Subcutaneous abdominal adipose tissue (tissue), 5 donors: ENCODE data around the gene OR5AK2.

Experiments
- H3K27ac ChIP-seq: one replicate; pipeline ENCODE4 v1.7.0; 2013; ENCODE audit warnings: low read depth, mild to moderate bottlenecking, inconsistent platforms, low read length, moderate library complexity
- H3K27me3 ChIP-seq, 5 donors: one replicate each; pipeline ENCODE4 v1.7.0; 2013; ENCODE audit warnings: low read length in 5 of 5, inconsistent platforms in 1 of 5; ENCODE audit not compliant: control insufficient read depth in 5 of 5, insufficient read depth in 4 of 5
- H3K36me3 ChIP-seq, 5 donors: one replicate each; pipeline ENCODE4 v1.7.0; 2013; ENCODE audit warnings: low read length in 5 of 5; ENCODE audit not compliant: control insufficient read depth in 5 of 5, insufficient read depth in 5 of 5
- H3K4me1 ChIP-seq, 5 donors: one replicate each; pipeline ENCODE4 v1.7.0; 2013; ENCODE audit warnings: low read length in 5 of 5, mild to moderate bottlenecking in 3 of 5, moderate library complexity in 1 of 5; ENCODE audit not compliant: control insufficient read depth in 5 of 5, insufficient read depth in 5 of 5
- H3K4me3 ChIP-seq, 5 donors: one replicate each; pipeline ENCODE4 v1.7.0; 2013; ENCODE audit warnings: low read length in 5 of 5, low read depth in 1 of 5
- H3K9ac ChIP-seq, 5 donors: one replicate each; pipeline ENCODE4 v1.7.0; 2013; ENCODE audit warnings: low read length in 5 of 5, mild to moderate bottlenecking in 4 of 5, moderate library complexity in 3 of 5
- H3K9me3 ChIP-seq, 5 donors: one replicate each; pipeline ENCODE4 v1.7.0; 2013; ENCODE audit warnings: low read length in 5 of 5; ENCODE audit not compliant: control insufficient read depth in 5 of 5
- donor health status: healthy.
- donor health status: healthy.
- donor health status: healthy.
- donor health status: healthy.
- donor health status: healthy.

Gene OR5AK2

DNA sequence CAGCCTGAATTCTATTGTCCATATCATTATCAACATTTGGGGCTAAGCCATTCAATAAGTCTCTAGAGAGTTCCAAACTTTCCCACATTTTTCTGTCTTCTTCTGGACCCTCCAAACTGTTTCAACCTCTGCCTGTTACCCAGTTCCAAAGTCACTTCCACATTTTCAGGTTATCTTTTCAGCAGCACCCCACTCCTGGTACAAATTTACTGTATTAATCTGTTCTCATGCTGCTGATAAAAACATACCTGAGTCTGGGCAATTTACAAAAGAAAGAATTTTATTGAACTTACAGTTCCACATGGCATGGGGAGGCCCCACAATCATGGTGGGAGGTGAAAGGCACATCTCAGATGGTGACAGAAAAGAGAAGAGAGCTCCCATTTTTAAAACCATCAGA lies 5.8 kb downstream of the OR5AK2 start:
- H3K9ac ChIP-seq = no peak overlapping the region
- no peaks in the 10 kb centered on the region for H3K27me3 ChIP-seq
- no peaks in the 10 kb centered on the region for H3K4me1 ChIP-seq
- H3K36me3 ChIP-seq = no peaks in the 10 kb centered on the region
- no peak overlapping the region for H3K27ac ChIP-seq
- peak overlapping the region in 1 of 5 donors; percentile 7 for H3K4me3 ChIP-seq
- H3K9me3 ChIP-seq = peaks cover 7 to 27% (median 21%) of the 10 kb centered on the region in 5 donors

DNA sequence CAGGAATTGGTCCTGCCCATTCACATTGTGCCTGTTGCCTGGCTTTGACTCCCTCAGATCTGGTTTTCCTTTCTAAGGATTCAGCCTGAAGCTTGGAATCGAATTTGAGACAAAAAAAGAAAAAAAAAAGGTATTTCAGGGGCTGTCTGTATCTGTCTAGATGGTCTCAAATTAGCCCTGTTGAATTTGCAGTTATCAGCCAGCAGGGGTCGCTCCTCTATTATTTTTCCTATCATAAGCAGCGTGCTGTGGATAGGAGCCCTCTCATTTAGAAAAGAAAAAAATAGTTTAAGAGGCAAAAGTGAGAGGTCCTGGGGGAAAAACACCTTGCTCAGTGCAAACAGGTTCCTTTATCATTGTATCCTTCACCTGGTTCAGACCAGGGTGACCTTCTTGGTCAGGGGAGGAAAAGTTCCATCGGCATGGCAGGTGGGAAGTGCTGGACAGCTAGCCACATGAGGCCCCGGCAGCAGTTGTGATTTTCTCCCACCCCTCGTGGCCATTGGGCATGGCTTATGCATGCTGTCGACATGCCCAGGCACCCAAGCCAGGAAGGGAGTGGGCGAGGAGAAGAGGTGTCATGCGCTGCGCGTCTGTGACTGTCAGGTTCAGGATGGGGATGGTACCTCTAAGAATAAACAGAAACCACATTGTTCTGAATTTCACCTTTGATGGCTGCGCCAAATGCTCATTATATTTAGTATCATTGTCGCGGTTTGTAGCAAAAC lies 13.1 kb downstream of the OR5AK2 start:
- Histone ChIP-seq H3K36me3 (no peaks in the 10 kb centered on the region), H3K9me3 (peaks cover 0 to 15% (median 12%) of the 10 kb centered on the region in 5 donors), H3K4me1 (no peaks in the 10 kb centered on the region), H3K9ac (no peak overlapping the region), H3K27me3 (no peaks in the 10 kb centered on the region), H3K4me3 (peak overlapping the region in 1 of 5 donors; percentile 25), H3K27ac (no peak overlapping the region)

DNA sequence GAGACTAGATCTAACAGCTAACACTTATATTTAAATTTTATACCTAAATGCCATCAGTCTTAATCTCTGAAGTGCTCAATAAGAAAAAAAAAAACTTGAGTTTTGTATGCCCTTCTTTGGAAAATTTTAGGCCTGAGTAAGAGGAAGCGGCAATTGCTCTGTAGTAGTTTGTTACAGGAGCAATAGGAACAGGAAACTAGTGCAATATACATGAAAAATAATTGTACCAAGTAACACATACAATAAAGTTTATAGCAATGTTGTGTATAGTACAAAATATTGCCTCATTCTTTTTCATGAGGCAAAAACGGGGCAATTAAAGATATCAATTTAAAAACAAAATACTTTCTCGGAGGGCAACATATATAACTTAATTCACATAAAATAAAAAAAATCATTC lies 19.7 kb downstream of the OR5AK2 start:
- no peaks in the 10 kb centered on the region for H3K9me3 ChIP-seq
- H3K4me1 ChIP-seq = no peaks in the 10 kb centered on the region
- H3K36me3 ChIP-seq = no peaks in the 10 kb centered on the region
- H3K27ac ChIP-seq = no peak overlapping the region
- H3K9ac ChIP-seq = no peak overlapping the region
- H3K27me3 ChIP-seq = no peaks in the 10 kb centered on the region
- no peak overlapping the region for H3K4me3 ChIP-seq

DNA sequence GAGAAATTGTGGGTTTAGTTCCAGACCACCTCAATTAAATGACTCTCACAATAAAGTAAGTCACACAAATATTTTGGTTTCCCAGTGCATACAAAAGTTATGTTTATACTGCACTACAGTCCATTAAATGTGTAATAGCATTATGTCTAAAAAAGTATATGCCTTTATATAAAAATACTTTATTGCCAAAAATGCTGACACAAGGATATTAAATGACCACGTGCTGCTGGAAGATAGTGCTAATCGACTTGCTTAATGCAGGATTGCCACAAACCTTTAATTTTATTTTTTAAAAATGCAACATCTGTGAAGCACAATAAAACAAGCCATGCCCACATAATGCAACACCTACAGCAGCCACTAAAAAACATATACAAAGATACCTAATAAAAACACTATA lies 27.0 kb downstream of the OR5AK2 start:
- Histone ChIP-seq H3K9ac (no peak overlapping the region), H3K27me3 (no peaks in the 10 kb centered on the region), H3K4me3 (no peak overlapping the region), H3K9me3 (no peaks in the 10 kb centered on the region), H3K36me3 (no peaks in the 10 kb centered on the region), H3K4me1 (no peaks in the 10 kb centered on the region), H3K27ac (no peak overlapping the region)

DNA sequence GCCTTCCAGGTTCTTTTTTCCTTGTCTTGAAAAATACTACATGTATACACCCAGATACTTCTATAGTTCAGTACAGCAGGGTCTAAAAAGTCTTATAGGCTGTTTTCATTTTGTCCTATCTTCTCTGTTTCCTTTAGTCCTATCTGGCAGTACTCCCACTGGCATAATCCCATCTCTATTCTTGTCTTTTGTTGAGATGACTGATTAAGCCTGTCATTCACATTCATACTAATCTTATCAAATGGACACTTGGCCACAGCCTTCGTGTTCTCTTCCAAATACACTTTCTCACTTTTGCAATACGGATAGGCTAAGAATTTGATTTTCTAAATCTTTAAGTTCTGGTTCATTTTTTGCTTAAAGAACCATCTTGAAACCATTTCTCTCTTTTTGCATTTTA lies 42.8 kb downstream of the OR5AK2 start:
- Histone ChIP-seq H3K27me3 (no peaks in the 10 kb centered on the region), H3K27ac (no peak overlapping the region), H3K4me3 (no peak overlapping the region), H3K9ac (no peak overlapping the region), H3K4me1 (no peaks in the 10 kb centered on the region), H3K36me3 (no peaks in the 10 kb centered on the region), H3K9me3 (no peaks in the 10 kb centered on the region)
